T-cell (primary cell): ENCODE measurements around the gene GAS2L1. TPM values are rescaled to one million over a fixed set of nuclear protein-coding genes. Genes with fewer than 3 reads are reported as not detected.

ENCODE experiments used
- ATAC-seq, 4 experiments: fragments of 200-7000 bp in 3 of 4; fragments of 150-1000 bp in 1 of 4; cut with Tn5 transposase; replicated peaks in 1 of 4; 1 replicate in 3 of 4; 2 replicates in 1 of 4; pipeline ENCODE4 v1.10.0; 2021; ENCODE audit warnings: moderate library complexity in 3 of 4, mild to moderate bottlenecking in 2 of 4, moderate number of reproducible peaks in 1 of 4
- CTCF ChIA-PET, 2 donors: fragments of 300-600 bp; sonication (Branson Sonifier 250); formaldehyde crosslinking; loops; one replicate each; lab custom pipeline; 2022; ENCODE audit warnings: antibody characterized with exemption in 2 of 2; lab: Charles Lee
- POLR2A ChIA-PET, 2 donors: fragments of 300-600 bp; sonication (Branson Sonifier 250); formaldehyde crosslinking; loops; one replicate each; lab custom pipeline; 2022; ENCODE audit warnings: antibody characterized with exemption in 2 of 2; lab: Charles Lee
- DNase-seq, 35 experiments: peaks; one replicate each; pipeline versions ENCODE4 v3.0.0 to v3.0.0-alpha.2; 2013 to 2023
- H3K27ac ChIP-seq: one replicate; pipeline ENCODE4 v1.5.1; 2013; ENCODE audit warnings: low read length
- H3K27me3 ChIP-seq, 2 experiments: replicated peaks in 1 of 2; 1 replicate in 1 of 2; 2 replicates in 1 of 2; pipeline versions ENCODE4 v1.6.1 to v1.7.0; 2013; ENCODE audit warnings: low read length in 1 of 2, mixed read lengths in 1 of 2; ENCODE audit not compliant: control insufficient read depth in 2 of 2, insufficient read depth in 2 of 2; ENCODE audit errors: extremely low read depth in 1 of 2
- H3K36me3 ChIP-seq, 2 donors: 1 replicate in 1 of 2; 2 replicates in 1 of 2; pipeline versions ENCODE4 v1.6.1 to v1.7.0; 2013; ENCODE audit warnings: low read length in 1 of 2; ENCODE audit not compliant: control insufficient read depth in 2 of 2, insufficient read depth in 1 of 2; ENCODE audit errors: extremely low read depth in 1 of 2
- H3K4me1 ChIP-seq, 2 experiments: 1 replicate in 1 of 2; 2 replicates in 1 of 2; pipeline versions ENCODE4 v1.6.1 to v1.7.0; 2013; ENCODE audit warnings: low read length in 2 of 2, mixed read lengths in 1 of 2; ENCODE audit not compliant: insufficient read depth in 2 of 2, control insufficient read depth in 1 of 2; ENCODE audit errors: extremely low read depth in 1 of 2
- H3K4me3 ChIP-seq, 2 donors: 1 replicate in 1 of 2; 2 replicates in 1 of 2; pipeline versions ENCODE4 v1.5.1 to v1.7.0; 2013; ENCODE audit warnings: mild to moderate bottlenecking in 2 of 2, low read length in 1 of 2, moderate library complexity in 1 of 2; ENCODE audit not compliant: control insufficient read depth in 1 of 2; ENCODE audit errors: extremely low read depth in 1 of 2
- H3K9me3 ChIP-seq: 2 replicates; pipeline ENCODE4 v1.7.0; 2013
- H3K27ac Mint-ChIP-seq, 2 donors: one replicate each; pipeline ENCODE4 v1.8.0; 2020 to 2021; ENCODE audit warnings: mild to moderate bottlenecking in 2 of 2, mixed read lengths in 2 of 2
- H3K27me3 Mint-ChIP-seq, 2 donors: one replicate each; pipeline ENCODE4 v1.8.0; 2021 to 2022; ENCODE audit warnings: mixed read lengths in 2 of 2
- H3K36me3 Mint-ChIP-seq: one replicate; pipeline ENCODE4 v1.8.0; 2021; ENCODE audit warnings: mixed read lengths
- H3K4me1 Mint-ChIP-seq, 3 donors: one replicate each; pipeline ENCODE4 v1.8.0; 2020 to 2022; ENCODE audit warnings: mixed read lengths in 3 of 3, mild to moderate bottlenecking in 1 of 3
- H3K4me3 Mint-ChIP-seq, 3 donors: one replicate each; pipeline ENCODE4 v1.8.0; 2020 to 2022; ENCODE audit warnings: mild to moderate bottlenecking in 3 of 3, mixed read lengths in 3 of 3, moderate library complexity in 3 of 3
- H3K9me3 Mint-ChIP-seq, 3 donors: one replicate each; pipeline ENCODE4 v1.8.0; 2020 to 2022; ENCODE audit warnings: mixed read lengths in 3 of 3
- WGBS: methylation state at CpG from one replicate; pipeline ENCODE4 v1.1.5; 2013; ENCODE audit warnings: missing lambda C conversion rate; ENCODE audit not compliant: insufficient coverage; 5-methylcytosine and 5-hydroxymethylcytosine counted together
- total RNA-seq, 35 experiments: library from RNA in 6 of 35; stranded (reverse) in 6 of 35; fragments of 120-200 nt in 1 of 35; gene quantifications; one replicate each; pipeline versions ENCODE4 v1.2.1 to v1.2.4 and lab custom pipeline; 2013 to 2026

The GAS2L1 gene
- 1 to 10 TPM in 1 of 5 donors, under 1 TPM in 4; 0.53 to 1.2 (median 0.85) TPM for total RNA-seq
- 0.17 TPM for total RNA-seq (2013)
- total RNA-seq (lab: John Stamatoyannopoulos, UW) = 0.06 to 3.7 (median 0.67) reads per million in 29 experiments

- H3K27me3 ChIP-seq = peaks cover 0 to 49% of the 10 kb centered on the region in 2 experiments
- no peak within 1 kb of the TSS for H3K27ac ChIP-seq
- no peaks in the 10 kb centered on the region for H3K9me3 Mint-ChIP-seq
- H3K9me3 ChIP-seq = no peaks in the 10 kb centered on the region
- no peak within 1 kb of the TSS for H3K27ac Mint-ChIP-seq
- ChIA-PET CTCF (no interaction called here), POLR2A (no interaction called here)
- peaks cover 4 to 25% (median 10%) of the 10 kb centered on the region in 3 donors for H3K4me1 Mint-ChIP-seq
- peaks cover 14 to 28% of the 10 kb centered on the region in 2 donors for H3K27me3 Mint-ChIP-seq
- peak within 1 kb of the TSS; percentile 65 to 82 for H3K4me3 ChIP-seq
- WGBS = 1% methylated on average over 30 of the region's 40 CpGs
- peaks cover 0 to 2% of the 10 kb centered on the region in 2 donors for H3K36me3 ChIP-seq
- peaks cover 0 to 42% of the 10 kb centered on the region in 2 experiments for H3K4me1 ChIP-seq
- H3K4me3 Mint-ChIP-seq = peak within 1 kb of the TSS; percentile 70 to 83 (median 79)
- H3K36me3 Mint-ChIP-seq = no peaks in the 10 kb centered on the region
- peak; percentile 25 to 52 (median 50) for ATAC-seq
- peak in 13 of 35 experiments; percentile 15 to 53 (median 36) for DNase-seq
Measured at GRCh38 chr22:29306175-29306834, at the start of gene GAS2L1. GAS2L1 (plus strand) TSS chr22:29306650; CDS start chr22:29308106, 1,456 bp downstream.

- H3K27ac ChIP-seq = no peak overlapping the region
- CTCF ChIA-PET = no interaction called here
- H3K9me3 ChIP-seq = no peaks in the 10 kb centered on the region
- H3K4me3 ChIP-seq = no peak overlapping the region
- Mint-ChIP-seq H3K27ac (no peak overlapping the region), H3K4me1 (peaks cover 1 to 6% (median 5%) of the 10 kb centered on the region in 3 donors), H3K9me3 (no peaks in the 10 kb centered on the region), H3K27me3 (no peaks in the 10 kb centered on the region), H3K4me3 (no peak overlapping the region), H3K36me3 (no peaks in the 10 kb centered on the region)
- WGBS = 77% methylated on average over 7 of the region's 8 CpGs
- H3K27me3 ChIP-seq = peaks cover 0 to 12% of the 10 kb centered on the region in 2 experiments
- POLR2A ChIA-PET = no interaction called here
- ATAC-seq (no peak), DNase-seq (no peak)
- H3K4me1 ChIP-seq = peaks cover 0 to 2% of the 10 kb centered on the region in 2 experiments
- peaks cover 0 to 6% of the 10 kb centered on the region in 2 donors for H3K36me3 ChIP-seq
Measured at GRCh38 chr22:29257751-29258181, 48.7 kb upstream of the GAS2L1 start.

DNA sequence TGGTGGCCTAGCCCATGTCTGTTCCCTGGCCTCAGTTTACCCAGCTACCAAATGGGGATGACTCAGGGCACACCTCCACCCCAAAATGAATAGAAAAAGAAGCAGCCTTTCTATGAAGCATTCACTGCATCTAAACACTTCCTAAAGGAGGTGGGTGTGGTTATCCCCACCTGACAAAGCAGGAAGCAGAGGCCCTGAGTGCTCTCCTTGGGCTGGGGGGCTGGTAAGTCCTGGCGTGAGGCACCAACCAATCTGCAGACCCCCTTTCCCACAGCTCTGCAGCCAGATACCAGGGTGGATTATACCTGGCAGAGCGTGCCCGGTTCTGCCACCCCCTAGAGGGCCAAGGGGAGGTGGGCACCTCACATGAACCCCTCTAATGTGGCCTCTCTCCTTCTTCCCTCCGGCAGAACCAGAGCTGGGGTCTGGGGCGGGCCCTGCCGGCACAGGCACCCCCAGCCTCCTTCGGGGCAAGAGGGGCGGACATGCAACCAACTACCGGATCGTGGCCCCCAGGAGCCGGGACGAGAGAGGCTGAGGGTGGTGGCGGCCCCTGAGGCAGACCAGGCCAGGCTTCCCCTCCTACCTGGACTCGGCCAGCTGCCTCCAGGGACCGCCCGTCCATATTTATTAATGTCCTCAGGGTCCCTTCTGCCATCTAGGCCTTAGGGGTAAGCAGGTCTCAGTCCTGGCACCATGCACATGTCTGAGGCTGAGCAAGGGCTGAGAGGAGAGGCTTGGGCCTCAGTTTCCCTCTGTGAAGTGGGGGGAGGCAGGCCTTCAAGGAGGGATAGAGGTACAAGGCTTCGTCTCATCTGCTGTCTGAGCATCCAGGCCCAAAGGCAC lies 47.8 kb upstream of the GAS2L1 start:
- DNase-seq (no peak), ATAC-seq (no peak)
- Histone ChIP-seq H3K27me3 (peaks cover 0 to 12% of the 10 kb centered on the region in 2 experiments), H3K4me1 (peaks cover 0 to 2% of the 10 kb centered on the region in 2 experiments), H3K9me3 (no peaks in the 10 kb centered on the region), H3K36me3 (peaks cover under 1 to 10% of the 10 kb centered on the region in 2 donors), H3K4me3 (no peak overlapping the region), H3K27ac (no peak overlapping the region)
- POLR2A ChIA-PET = no interaction called here
- Mint-ChIP-seq H3K36me3 (no peaks in the 10 kb centered on the region), H3K9me3 (no peaks in the 10 kb centered on the region), H3K4me3 (no peak overlapping the region), H3K4me1 (peaks cover 1 to 6% (median 5%) of the 10 kb centered on the region in 3 donors), H3K27ac (no peak overlapping the region), H3K27me3 (no peaks in the 10 kb centered on the region)
- 93% methylated on average over 13 of the region's 17 CpGs for WGBS
- CTCF ChIA-PET = no interaction called here

- Histone ChIP-seq H3K36me3 (peaks cover 4 to 16% of the 10 kb centered on the region in 2 donors), H3K4me3 (no peak overlapping the region), H3K9me3 (no peaks in the 10 kb centered on the region), H3K27me3 (peaks cover 0 to 9% of the 10 kb centered on the region in 2 experiments), H3K4me1 (no peaks in the 10 kb centered on the region), H3K27ac (no peak overlapping the region)
- Mint-ChIP-seq H3K9me3 (no peaks in the 10 kb centered on the region), H3K4me1 (peaks cover 1 to 6% (median 5%) of the 10 kb centered on the region in 3 donors), H3K27me3 (no peaks in the 10 kb centered on the region), H3K36me3 (no peaks in the 10 kb centered on the region), H3K27ac (no peak overlapping the region), H3K4me3 (no peak overlapping the region)
- ChIA-PET POLR2A (no interaction called here), CTCF (no interaction called here)
- no peak for ATAC-seq
- no peak for DNase-seq
- 94% methylated on average over 9 of the region's 11 CpGs for WGBS
Measured at GRCh38 chr22:29259253-29259899, 47.1 kb upstream of the GAS2L1 start.

- ATAC-seq (no peak), DNase-seq (no peak)
- Mint-ChIP-seq H3K27ac (no peak overlapping the region), H3K9me3 (no peaks in the 10 kb centered on the region), H3K36me3 (no peaks in the 10 kb centered on the region), H3K4me3 (no peak overlapping the region), H3K27me3 (no peaks in the 10 kb centered on the region), H3K4me1 (peaks cover 1 to 6% (median 5%) of the 10 kb centered on the region in 3 donors)
- Histone ChIP-seq H3K9me3 (no peaks in the 10 kb centered on the region), H3K4me1 (no peaks in the 10 kb centered on the region), H3K27ac (no peak overlapping the region), H3K4me3 (no peak overlapping the region), H3K36me3 (peaks cover 6 to 18% of the 10 kb centered on the region in 2 donors), H3K27me3 (peaks cover 0 to 6% of the 10 kb centered on the region in 2 experiments)
- POLR2A ChIA-PET = no interaction called here
- CTCF ChIA-PET = no interaction called here
- 97% methylated on average over 7 of the region's 13 CpGs for WGBS
Measured at GRCh38 chr22:29260031-29260560, 46.4 kb upstream of the GAS2L1 start.
